T-cell (primary cell): ENCODE measurements around the gene POLR1E. TPM values are rescaled to one million over a fixed set of nuclear protein-coding genes. Genes with fewer than 3 reads are reported as not detected.
A peak's percentile ranks its signal among the peaks of the same experiment; 100 is the strongest.

ENCODE experiments used
- ATAC-seq, 4 experiments: fragments of 200-7000 bp in 3 of 4; fragments of 150-1000 bp in 1 of 4; cut with Tn5 transposase; replicated peaks in 1 of 4; 1 replicate in 3 of 4; 2 replicates in 1 of 4; pipeline ENCODE4 v1.10.0; 2021; ENCODE audit warnings: moderate library complexity in 3 of 4, mild to moderate bottlenecking in 2 of 4, moderate number of reproducible peaks in 1 of 4
- CTCF ChIA-PET, 2 donors: fragments of 300-600 bp; sonication (Branson Sonifier 250); formaldehyde crosslinking; loops; one replicate each; lab custom pipeline; 2022; ENCODE audit warnings: antibody characterized with exemption in 2 of 2; lab: Charles Lee
- POLR2A ChIA-PET, 2 donors: fragments of 300-600 bp; sonication (Branson Sonifier 250); formaldehyde crosslinking; loops; one replicate each; lab custom pipeline; 2022; ENCODE audit warnings: antibody characterized with exemption in 2 of 2; lab: Charles Lee
- DNase-seq, 35 experiments: peaks; one replicate each; pipeline versions ENCODE4 v3.0.0 to v3.0.0-alpha.2; 2013 to 2023
- H3K27ac ChIP-seq: one replicate; pipeline ENCODE4 v1.5.1; 2013; ENCODE audit warnings: low read length
- H3K27me3 ChIP-seq, 2 experiments: replicated peaks in 1 of 2; 1 replicate in 1 of 2; 2 replicates in 1 of 2; pipeline versions ENCODE4 v1.6.1 to v1.7.0; 2013; ENCODE audit warnings: low read length in 1 of 2, mixed read lengths in 1 of 2; ENCODE audit not compliant: control insufficient read depth in 2 of 2, insufficient read depth in 2 of 2; ENCODE audit errors: extremely low read depth in 1 of 2
- H3K36me3 ChIP-seq, 2 donors: 1 replicate in 1 of 2; 2 replicates in 1 of 2; pipeline versions ENCODE4 v1.6.1 to v1.7.0; 2013; ENCODE audit warnings: low read length in 1 of 2; ENCODE audit not compliant: control insufficient read depth in 2 of 2, insufficient read depth in 1 of 2; ENCODE audit errors: extremely low read depth in 1 of 2
- H3K4me1 ChIP-seq, 2 experiments: 1 replicate in 1 of 2; 2 replicates in 1 of 2; pipeline versions ENCODE4 v1.6.1 to v1.7.0; 2013; ENCODE audit warnings: low read length in 2 of 2, mixed read lengths in 1 of 2; ENCODE audit not compliant: insufficient read depth in 2 of 2, control insufficient read depth in 1 of 2; ENCODE audit errors: extremely low read depth in 1 of 2
- H3K4me3 ChIP-seq, 2 donors: 1 replicate in 1 of 2; 2 replicates in 1 of 2; pipeline versions ENCODE4 v1.5.1 to v1.7.0; 2013; ENCODE audit warnings: mild to moderate bottlenecking in 2 of 2, low read length in 1 of 2, moderate library complexity in 1 of 2; ENCODE audit not compliant: control insufficient read depth in 1 of 2; ENCODE audit errors: extremely low read depth in 1 of 2
- H3K9me3 ChIP-seq: 2 replicates; pipeline ENCODE4 v1.7.0; 2013
- H3K27ac Mint-ChIP-seq, 2 donors: one replicate each; pipeline ENCODE4 v1.8.0; 2020 to 2021; ENCODE audit warnings: mild to moderate bottlenecking in 2 of 2, mixed read lengths in 2 of 2
- H3K27me3 Mint-ChIP-seq, 2 donors: one replicate each; pipeline ENCODE4 v1.8.0; 2021 to 2022; ENCODE audit warnings: mixed read lengths in 2 of 2
- H3K36me3 Mint-ChIP-seq: one replicate; pipeline ENCODE4 v1.8.0; 2021; ENCODE audit warnings: mixed read lengths
- H3K4me1 Mint-ChIP-seq, 3 donors: one replicate each; pipeline ENCODE4 v1.8.0; 2020 to 2022; ENCODE audit warnings: mixed read lengths in 3 of 3, mild to moderate bottlenecking in 1 of 3
- H3K4me3 Mint-ChIP-seq, 3 donors: one replicate each; pipeline ENCODE4 v1.8.0; 2020 to 2022; ENCODE audit warnings: mild to moderate bottlenecking in 3 of 3, mixed read lengths in 3 of 3, moderate library complexity in 3 of 3
- H3K9me3 Mint-ChIP-seq, 3 donors: one replicate each; pipeline ENCODE4 v1.8.0; 2020 to 2022; ENCODE audit warnings: mixed read lengths in 3 of 3
- WGBS: methylation state at CpG from one replicate; pipeline ENCODE4 v1.1.5; 2013; ENCODE audit warnings: missing lambda C conversion rate; ENCODE audit not compliant: insufficient coverage; 5-methylcytosine and 5-hydroxymethylcytosine counted together
- total RNA-seq, 35 experiments: library from RNA in 6 of 35; stranded (reverse) in 6 of 35; fragments of 120-200 nt in 1 of 35; gene quantifications; one replicate each; pipeline versions ENCODE4 v1.2.1 to v1.2.4 and lab custom pipeline; 2013 to 2026

The POLR1E gene
- total RNA-seq, 5 donors from 2014 or later (not counting 1 experiment from before 2014, with no cell fraction given): 31.5 to 37.4 (median 35.0) TPM

DNA sequence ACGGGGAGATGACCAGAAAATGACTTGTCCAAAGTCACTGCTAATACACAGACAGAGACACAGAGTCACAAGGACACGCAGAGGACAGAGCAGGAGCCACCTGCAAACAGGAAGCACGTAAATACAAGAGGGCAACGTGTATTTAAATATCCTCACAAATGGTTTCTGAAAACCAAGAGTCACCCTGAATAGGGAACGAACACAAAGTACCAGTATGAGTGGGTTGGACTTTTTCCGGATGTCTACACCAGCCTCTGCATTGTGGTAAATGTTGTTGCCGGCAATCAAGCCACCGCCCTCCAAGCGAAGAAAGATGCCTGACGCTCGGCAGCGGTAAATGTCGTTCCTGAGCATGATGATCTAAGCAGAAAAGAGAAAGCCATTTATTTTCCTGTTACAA is 46.0 kb downstream of the POLR1E start:
- Mint-ChIP-seq H3K4me1 (peaks cover 10 to 32% (median 21%) of the 10 kb centered on the region in 3 donors), H3K36me3 (peaks cover 3% of the 10 kb centered on the region), H3K4me3 (peak overlapping the region in 2 of 3 donors; percentile 43 to 72), H3K27me3 (no peaks in the 10 kb centered on the region), H3K9me3 (peaks cover 0 to 4% (median 0%) of the 10 kb centered on the region in 3 donors), H3K27ac (peak overlapping the region; percentile 87 to 89)
- ChIA-PET CTCF (no interaction called here), POLR2A (interaction anchor here in 1 of 2 donors (0.6 kb wide), 1 partner anchor 58 kb away, joined by 7 read pairs; no protein-coding TSS in a partner anchor)
- Histone ChIP-seq H3K4me3 (peak overlapping the region in 1 of 2 donors; percentile 24), H3K9me3 (no peaks in the 10 kb centered on the region), H3K27me3 (no peaks in the 10 kb centered on the region), H3K4me1 (peaks cover 0 to 31% of the 10 kb centered on the region in 2 experiments), H3K27ac (peak overlapping the region; percentile 93), H3K36me3 (peaks cover 0 to 2% of the 10 kb centered on the region in 2 donors)
- ATAC-seq (peak; percentile 58 to 78 (median 66)), DNase-seq (peak in 30 of 35 experiments; percentile 4 to 71 (median 36))
- 65% methylated on average over 10 of the region's 13 CpGs for WGBS

DNA sequence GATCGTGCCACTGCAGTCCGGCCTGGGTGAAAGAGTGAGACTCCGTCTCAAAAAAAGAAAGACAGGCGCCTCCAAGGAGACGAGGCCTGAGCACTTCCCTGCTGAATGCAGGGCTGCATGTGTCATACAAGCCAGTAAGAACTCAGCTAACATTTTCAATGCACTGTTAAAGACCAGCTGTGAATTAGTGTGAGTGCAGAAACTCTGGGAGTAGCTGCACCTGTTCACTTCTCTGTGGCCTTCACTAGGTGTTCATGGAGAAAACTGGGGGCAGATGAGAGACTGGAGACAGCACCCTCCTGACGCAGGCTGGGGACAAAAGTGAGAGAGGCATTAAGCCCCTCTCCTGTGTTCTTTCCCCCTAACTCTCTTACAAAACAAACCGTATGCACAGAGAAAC is 48.7 kb downstream of the POLR1E start:
- POLR2A ChIA-PET: no interaction called here
- WGBS: 100% methylated on average over 3 of the region's 7 CpGs
- Histone ChIP-seq H3K9me3 (no peaks in the 10 kb centered on the region), H3K27me3 (no peaks in the 10 kb centered on the region), H3K27ac (no peak overlapping the region), H3K36me3 (peaks cover 0 to 6% of the 10 kb centered on the region in 2 donors), H3K4me3 (no peak overlapping the region), H3K4me1 (peaks cover 0 to 18% of the 10 kb centered on the region in 2 experiments)
- no peak for ATAC-seq
- Mint-ChIP-seq H3K27ac (no peak overlapping the region), H3K36me3 (peaks cover 6% of the 10 kb centered on the region), H3K4me3 (no peak overlapping the region), H3K9me3 (no peaks in the 10 kb centered on the region), H3K27me3 (no peaks in the 10 kb centered on the region), H3K4me1 (peaks cover 0 to 20% (median 9%) of the 10 kb centered on the region in 3 donors)
- DNase-seq: no peak
- CTCF ChIA-PET: no interaction called here

DNA sequence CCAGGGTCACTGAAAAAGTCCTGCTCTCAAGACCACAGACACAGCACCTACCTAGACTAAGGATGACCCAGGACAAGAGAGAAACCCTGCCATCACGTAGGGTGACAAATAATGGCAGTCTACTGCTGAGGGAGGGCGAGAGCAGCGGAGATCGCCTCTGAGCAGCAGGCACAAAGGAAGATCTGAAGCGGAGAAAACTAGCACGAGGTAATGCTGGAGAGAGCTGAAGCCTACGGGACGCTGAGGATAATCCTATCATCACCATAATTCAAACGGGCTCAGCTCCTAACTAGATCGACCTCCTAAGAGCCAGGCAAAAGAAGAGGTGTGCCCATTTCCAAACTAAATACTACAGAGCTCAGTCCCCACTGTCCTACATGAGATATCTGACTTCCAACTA is 49.2 kb downstream of the POLR1E start:
- peaks cover 0 to 6% of the 10 kb centered on the region in 2 donors for H3K36me3 ChIP-seq
- ATAC-seq (no peak), DNase-seq (no peak)
- H3K27me3 ChIP-seq: no peaks in the 10 kb centered on the region
- H3K9me3 Mint-ChIP-seq: no peaks in the 10 kb centered on the region
- WGBS: 91% methylated on average over 9 of the region's 10 CpGs
- H3K9me3 ChIP-seq: no peaks in the 10 kb centered on the region
- H3K4me3 ChIP-seq: no peak overlapping the region
- peaks cover 6% of the 10 kb centered on the region for H3K36me3 Mint-ChIP-seq
- H3K27ac ChIP-seq: no peak overlapping the region
- POLR2A ChIA-PET: no interaction called here
- no peak overlapping the region for H3K4me3 Mint-ChIP-seq
- H3K27ac Mint-ChIP-seq: no peak overlapping the region
- H3K4me1 Mint-ChIP-seq: peaks cover 0 to 17% (median 7%) of the 10 kb centered on the region in 3 donors
- CTCF ChIA-PET: no interaction called here
- no peaks in the 10 kb centered on the region for H3K27me3 Mint-ChIP-seq
- peaks cover 0 to 14% of the 10 kb centered on the region in 2 experiments for H3K4me1 ChIP-seq

DNA sequence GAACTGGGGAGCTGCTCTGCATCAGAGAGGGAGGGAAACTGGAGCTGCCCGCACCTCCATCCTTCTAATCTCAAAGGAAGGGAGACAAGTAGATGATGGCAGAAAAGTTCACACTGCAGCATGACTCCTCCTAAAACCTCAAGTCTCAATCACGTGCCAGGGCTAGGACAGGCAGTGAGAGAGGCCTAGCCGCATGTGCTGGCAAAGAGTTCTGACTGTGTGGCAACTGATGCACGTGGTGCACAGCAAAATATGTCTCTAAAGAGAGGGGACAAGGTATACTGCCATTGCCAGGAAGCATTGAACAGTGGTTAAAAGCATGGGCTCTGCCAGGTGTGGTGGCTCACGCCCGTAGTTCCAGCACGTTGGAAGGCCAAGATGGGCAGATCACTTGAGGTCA is 52.4 kb downstream of the POLR1E start:
- POLR2A ChIA-PET: no interaction called here
- Mint-ChIP-seq H3K27me3 (no peaks in the 10 kb centered on the region), H3K4me1 (no peaks in the 10 kb centered on the region), H3K4me3 (no peak overlapping the region), H3K27ac (no peak overlapping the region), H3K9me3 (no peaks in the 10 kb centered on the region), H3K36me3 (peaks cover 12% of the 10 kb centered on the region)
- no peaks in the 10 kb centered on the region for H3K4me1 ChIP-seq
- H3K27me3 ChIP-seq: no peaks in the 10 kb centered on the region
- ATAC-seq (no peak), DNase-seq (no peak)
- whole genome bisulfite sequencing: 81% methylated on average over 6 of the region's 7 CpGs
- H3K9me3 ChIP-seq: no peaks in the 10 kb centered on the region
- peaks cover 0 to 6% of the 10 kb centered on the region in 2 donors for H3K36me3 ChIP-seq
- H3K4me3 ChIP-seq: no peak overlapping the region
- H3K27ac ChIP-seq: no peak overlapping the region
- CTCF ChIA-PET: no interaction called here

DNA sequence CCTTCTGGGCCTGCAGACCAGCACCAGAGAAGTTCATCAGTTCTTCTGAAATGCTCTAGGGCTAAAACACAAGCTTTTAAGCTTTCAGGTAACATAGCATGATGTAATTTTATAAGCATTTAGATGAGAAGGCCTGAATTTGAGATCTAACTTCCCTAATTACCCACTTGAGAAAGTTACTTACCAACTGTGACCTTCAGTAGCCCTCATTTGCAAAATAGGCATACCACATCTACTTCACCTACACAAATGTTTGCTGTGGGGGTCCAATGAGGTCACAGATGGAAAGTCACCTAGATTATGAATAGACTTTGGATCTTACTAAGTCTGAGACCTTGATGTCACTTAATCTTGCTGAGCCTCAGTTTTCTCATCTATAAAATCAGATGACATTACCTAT is 53.9 kb downstream of the POLR1E start:
- Histone ChIP-seq H3K4me3 (no peak overlapping the region), H3K27ac (no peak overlapping the region), H3K36me3 (peaks cover 0 to 6% of the 10 kb centered on the region in 2 donors), H3K9me3 (no peaks in the 10 kb centered on the region), H3K4me1 (no peaks in the 10 kb centered on the region), H3K27me3 (no peaks in the 10 kb centered on the region)
- H3K4me3 Mint-ChIP-seq: no peak overlapping the region
- no peaks in the 10 kb centered on the region for H3K27me3 Mint-ChIP-seq
- ATAC-seq: no peak
- ChIA-PET POLR2A (interaction anchor here in 1 of 2 donors (0.5 to 0.6 kb wide), 2 partner anchors 10 to 260 kb away, joined by 3 to 8 read pairs; no protein-coding TSS in a partner anchor), CTCF (no interaction called here)
- peaks cover 12% of the 10 kb centered on the region for H3K36me3 Mint-ChIP-seq
- H3K27ac Mint-ChIP-seq: no peak overlapping the region
- no peak for DNase-seq
- H3K9me3 Mint-ChIP-seq: no peaks in the 10 kb centered on the region
- H3K4me1 Mint-ChIP-seq: no peaks in the 10 kb centered on the region

DNA sequence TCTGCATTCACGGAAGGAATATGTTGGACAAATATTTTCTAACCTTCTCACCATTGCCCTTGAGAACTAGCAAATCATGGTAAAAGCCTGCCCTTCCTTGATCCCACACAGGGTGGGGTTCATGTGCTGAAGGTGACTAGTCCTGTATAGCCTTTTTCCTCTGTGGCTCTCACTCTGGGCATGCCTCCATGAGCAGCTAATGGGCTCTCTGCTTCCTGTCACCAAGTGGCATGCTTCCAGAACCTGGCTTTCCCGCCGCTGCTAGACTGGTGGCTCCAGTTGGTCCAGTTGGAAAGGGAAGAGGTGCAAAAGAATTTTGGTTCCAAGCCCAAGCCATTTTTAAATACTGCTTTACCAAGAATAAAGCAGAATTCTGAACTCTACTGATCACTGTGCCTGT is 54.9 kb downstream of the POLR1E start:
- Histone ChIP-seq H3K27ac (no peak overlapping the region), H3K4me3 (no peak overlapping the region), H3K27me3 (no peaks in the 10 kb centered on the region), H3K9me3 (no peaks in the 10 kb centered on the region), H3K36me3 (peaks cover 0 to 6% of the 10 kb centered on the region in 2 donors), H3K4me1 (no peaks in the 10 kb centered on the region)
- no CpG with 5 or more reads among the region's 3 CpGs for WGBS
- ChIA-PET CTCF (no interaction called here), POLR2A (no interaction called here)
- Mint-ChIP-seq H3K4me1 (no peaks in the 10 kb centered on the region), H3K9me3 (no peaks in the 10 kb centered on the region), H3K27me3 (no peaks in the 10 kb centered on the region), H3K36me3 (peaks cover 12% of the 10 kb centered on the region), H3K4me3 (no peak overlapping the region), H3K27ac (no peak overlapping the region)
- ATAC-seq (no peak), DNase-seq (no peak)

DNA sequence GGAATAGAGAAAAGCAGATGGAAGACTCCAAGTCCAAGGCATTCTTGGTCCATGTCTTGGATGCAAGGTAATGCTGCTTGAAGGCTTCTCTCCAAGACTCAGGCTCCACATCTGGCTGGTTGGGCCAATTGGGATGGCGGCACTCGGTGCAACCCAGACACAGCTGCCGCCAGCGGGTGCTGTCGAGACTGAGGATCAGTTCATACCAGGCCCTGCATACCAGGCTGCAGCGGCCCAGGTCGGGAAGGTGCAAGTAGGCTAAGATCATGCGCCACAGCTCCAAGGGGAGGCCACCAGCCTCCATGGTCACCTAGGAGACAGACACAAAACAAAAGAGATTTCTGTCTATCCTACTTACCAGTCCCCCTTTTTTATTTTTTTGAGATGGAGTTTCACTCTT is 55.7 kb downstream of the POLR1E start:
- no peaks in the 10 kb centered on the region for H3K9me3 ChIP-seq
- no peaks in the 10 kb centered on the region for H3K27me3 ChIP-seq
- Mint-ChIP-seq H3K9me3 (no peaks in the 10 kb centered on the region), H3K27me3 (no peaks in the 10 kb centered on the region), H3K27ac (no peak overlapping the region), H3K36me3 (peaks cover 12% of the 10 kb centered on the region), H3K4me3 (no peak overlapping the region), H3K4me1 (no peaks in the 10 kb centered on the region)
- POLR2A ChIA-PET: no interaction called here
- ATAC-seq (no peak), DNase-seq (no peak)
- no peak overlapping the region for H3K4me3 ChIP-seq
- CTCF ChIA-PET: no interaction called here
- H3K27ac ChIP-seq: no peak overlapping the region
- H3K36me3 ChIP-seq: peaks cover 0 to 6% of the 10 kb centered on the region in 2 donors
- H3K4me1 ChIP-seq: no peaks in the 10 kb centered on the region
- 97% methylated on average over 5 of the region's 8 CpGs for WGBS
